AG09319 (cell line): Measurements from ENCODE around the gene PSMD4.

Experiments
- DNase-seq: peaks from one replicate; pipeline ENCODE4 v3.0.0-alpha.2; 2010; ENCODE audit warnings: low read depth; ENCODE audit errors: extremely low read depth
- TF ChIP-seq, protein P1 (sequence below): IDR thresholded peaks from 2 replicates; pipeline ENCODE4 v1.5.1; 2011; ENCODE audit warnings: low read depth, mild to moderate bottlenecking, inconsistent platforms, low read length, moderate library complexity

PSMD4 gene

DNA sequence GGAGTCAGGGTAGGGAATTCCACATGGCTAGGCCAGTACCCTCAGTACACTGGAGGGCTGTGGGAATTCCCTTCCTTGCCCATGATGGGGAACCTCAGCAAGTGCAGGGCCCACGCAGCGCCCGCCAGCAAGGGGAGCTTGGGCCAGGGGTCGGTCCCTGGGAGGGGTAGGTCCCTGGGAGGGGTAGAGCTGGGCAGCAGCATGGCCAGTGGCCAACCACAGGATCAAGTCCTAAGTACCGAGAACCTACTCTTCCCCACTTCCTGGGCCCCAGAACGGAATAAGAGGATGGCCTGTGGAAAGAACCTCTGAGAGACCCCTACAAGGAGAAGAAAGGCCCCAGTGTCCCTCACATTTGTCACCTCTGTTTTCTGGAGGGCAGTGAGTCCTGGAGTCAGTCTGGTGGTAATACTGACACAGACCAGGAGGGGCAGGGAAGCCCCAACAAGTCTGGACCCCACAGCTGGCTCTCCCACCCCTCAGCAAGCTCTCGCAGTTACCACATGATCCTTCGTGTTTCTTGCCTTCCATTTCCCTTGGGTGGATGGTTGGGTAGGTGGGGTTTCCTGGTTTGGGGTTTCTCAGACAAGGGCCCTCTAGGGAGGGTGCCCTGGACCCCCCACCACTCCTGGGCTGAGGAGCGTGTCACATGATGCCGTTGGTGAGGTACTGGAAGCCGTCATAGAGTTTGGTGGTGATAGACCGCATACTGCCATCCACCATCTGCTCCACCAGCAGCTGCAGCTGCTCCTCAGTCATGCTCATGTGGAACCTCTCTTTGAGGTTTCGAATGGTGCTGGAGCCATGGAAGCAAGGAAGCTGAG is 37.9 kb downstream of the PSMD4 start:
- TF ChIP-seq, protein P1, sequence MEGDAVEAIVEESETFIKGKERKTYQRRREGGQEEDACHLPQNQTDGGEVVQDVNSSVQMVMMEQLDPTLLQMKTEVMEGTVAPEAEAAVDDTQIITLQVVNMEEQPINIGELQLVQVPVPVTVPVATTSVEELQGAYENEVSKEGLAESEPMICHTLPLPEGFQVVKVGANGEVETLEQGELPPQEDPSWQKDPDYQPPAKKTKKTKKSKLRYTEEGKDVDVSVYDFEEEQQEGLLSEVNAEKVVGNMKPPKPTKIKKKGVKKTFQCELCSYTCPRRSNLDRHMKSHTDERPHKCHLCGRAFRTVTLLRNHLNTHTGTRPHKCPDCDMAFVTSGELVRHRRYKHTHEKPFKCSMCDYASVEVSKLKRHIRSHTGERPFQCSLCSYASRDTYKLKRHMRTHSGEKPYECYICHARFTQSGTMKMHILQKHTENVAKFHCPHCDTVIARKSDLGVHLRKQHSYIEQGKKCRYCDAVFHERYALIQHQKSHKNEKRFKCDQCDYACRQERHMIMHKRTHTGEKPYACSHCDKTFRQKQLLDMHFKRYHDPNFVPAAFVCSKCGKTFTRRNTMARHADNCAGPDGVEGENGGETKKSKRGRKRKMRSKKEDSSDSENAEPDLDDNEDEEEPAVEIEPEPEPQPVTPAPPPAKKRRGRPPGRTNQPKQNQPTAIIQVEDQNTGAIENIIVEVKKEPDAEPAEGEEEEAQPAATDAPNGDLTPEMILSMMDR, result no peak; the same call in 1 of the 2 replicates
- no peak for DNase-seq

DNA sequence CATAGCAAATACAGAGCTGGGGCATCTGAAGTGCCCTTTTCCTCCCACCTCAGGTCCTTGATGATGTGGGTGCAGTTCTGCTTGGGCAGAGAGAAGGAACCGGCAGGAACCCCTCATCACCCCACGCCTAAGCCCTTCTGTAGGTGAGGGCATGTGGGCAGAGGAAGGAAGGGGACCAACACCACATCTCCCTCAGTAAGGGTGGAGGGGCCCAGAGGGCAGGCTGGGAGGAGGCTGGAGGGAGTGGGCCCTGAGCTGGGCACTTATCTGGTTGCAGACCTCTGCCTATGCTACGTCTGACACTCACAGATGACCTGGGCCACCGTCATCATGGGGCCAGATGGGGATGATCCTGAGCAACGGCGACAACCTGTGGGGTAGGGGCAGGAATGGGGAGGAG is 38.6 kb downstream of the PSMD4 start:
- no peak for DNase-seq
- TF ChIP-seq, protein P1, result no peak

DNA sequence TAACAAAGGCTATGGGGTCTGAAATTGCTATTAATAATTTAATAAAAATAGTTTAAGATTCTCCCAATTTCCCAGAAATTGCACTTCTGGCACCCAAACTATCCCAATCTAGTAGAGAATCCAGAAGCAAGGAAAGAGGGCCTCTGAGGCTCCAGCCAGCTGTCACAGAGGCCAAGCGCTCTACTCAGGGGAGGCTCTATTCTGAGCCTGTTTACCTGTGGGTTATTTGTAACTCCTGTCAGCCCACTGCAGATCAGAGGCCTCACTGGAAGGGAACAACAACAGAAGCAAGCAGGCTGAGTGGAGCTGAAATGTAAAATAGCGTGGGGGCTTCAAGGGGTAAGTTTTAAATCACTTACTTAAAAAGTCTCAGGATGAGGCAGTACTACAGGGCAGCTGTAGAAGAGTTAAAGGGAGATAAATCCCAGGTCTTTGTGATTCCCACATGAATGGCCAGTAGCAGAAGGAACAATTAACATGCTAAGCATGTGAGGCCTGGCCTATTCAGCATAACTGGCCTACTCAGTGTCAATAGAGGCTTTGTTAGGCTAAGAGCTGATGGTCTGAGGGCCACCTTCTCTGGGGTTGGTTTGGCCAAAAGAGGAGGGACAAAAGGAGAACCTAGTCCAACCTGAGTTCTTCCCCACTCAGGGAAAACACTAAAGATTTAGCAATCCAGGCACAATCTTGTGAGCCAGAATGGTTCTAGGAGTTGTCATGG is 40.4 kb downstream of the PSMD4 start:
- TF ChIP-seq, protein P1, result no peak
- DNase-seq, result no peak

DNA sequence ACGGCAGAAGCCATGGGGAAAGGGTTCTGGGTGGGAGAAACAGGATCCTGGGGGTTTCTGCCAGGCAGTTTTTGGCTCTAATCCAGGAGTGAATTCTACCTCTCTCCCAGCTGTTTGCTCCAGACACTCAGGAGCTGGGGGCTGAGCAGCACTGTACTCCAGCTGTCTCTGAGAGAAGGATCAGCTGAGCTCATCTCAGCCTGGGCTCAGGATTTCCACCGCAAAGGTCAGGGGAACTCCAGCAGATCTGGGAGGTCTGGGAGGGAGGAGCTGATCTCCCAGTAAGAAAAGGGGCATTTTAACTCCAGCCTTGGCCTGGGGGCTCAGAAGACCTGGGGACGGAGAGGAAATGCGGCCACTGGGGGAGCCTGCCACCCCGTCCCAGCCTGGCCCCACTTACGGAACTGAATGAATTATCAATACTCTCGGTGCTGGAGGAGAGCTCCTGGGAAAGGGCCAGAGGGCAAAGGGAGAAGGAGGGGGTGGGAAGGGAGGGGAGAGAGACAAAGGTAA is 55.3 kb downstream of the PSMD4 start:
- no peak for DNase-seq

DNA sequence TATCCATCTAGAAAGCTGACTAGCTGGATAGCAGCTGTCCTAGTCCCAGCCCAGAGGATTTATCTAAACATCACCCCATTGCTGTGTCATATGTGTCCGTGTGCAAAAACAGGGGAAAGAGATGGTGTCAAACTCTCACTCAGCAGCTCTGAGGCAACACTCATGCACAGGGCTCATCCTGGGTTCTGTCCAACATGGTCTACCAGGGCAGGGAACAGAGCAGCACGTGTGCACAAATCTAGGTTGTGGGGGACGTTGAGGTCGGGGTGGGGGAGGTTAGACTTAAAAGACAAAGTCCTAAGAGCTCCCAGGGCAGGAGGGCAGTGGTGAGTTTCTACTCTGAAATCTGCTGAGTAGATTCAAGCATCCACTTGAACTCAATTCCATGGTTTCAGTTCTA is 56.5 kb downstream of the PSMD4 start:
- TF ChIP-seq, protein P1, result no peak
- DNase-seq, result no peak

More for the DNA sequence above, 55.3 kb downstream of the PSMD4 start:
- TF ChIP-seq, protein P1, result no peak

DNA sequence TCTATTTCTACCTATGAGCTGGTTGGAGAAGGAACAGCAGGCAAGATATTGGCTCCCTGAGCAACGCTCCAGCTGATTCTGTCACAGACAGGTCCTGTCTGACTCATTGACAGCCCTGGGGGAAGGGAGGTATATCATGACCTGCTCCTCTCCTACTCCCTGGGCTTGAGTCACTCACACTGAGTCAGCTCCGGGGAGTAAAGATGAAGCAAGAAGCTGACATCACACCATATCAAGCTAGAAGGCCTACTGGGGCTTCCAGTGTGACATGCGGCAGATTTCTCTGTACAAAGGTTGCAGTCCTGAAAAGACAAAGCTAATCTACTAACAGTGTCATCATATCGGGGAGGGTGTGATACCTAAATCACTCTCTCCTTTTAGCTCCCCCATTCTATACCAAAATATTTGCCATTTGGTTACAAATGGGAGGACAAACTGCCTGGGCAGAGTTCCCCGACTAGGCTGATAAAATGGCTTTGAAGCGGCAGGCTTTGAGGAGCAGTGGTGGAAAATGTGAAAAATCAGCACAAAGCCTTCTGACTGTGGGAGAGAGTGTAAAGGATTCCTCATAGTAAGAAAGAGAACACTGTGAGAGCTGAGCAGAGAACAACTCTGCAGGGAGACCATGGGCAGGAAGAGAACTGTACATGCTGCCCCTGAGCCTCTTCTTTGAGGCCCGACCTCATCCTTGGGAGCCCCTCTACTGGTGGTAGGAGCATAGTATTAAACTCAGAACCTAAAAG is 57.2 kb downstream of the PSMD4 start:
- TF ChIP-seq, protein P1, result no peak
- DNase-seq, result peak; percentile 89
